ENCODE results near the gene MAGI1. TPM values are rescaled to one million over a fixed set of nuclear protein-coding genes. Genes with fewer than 3 reads are reported as not detected.

MAGI1 gene
- total and polyA plus RNA-seq, 12 donors = 5.7 to 58.2 (median 37.7) TPM

DNA sequence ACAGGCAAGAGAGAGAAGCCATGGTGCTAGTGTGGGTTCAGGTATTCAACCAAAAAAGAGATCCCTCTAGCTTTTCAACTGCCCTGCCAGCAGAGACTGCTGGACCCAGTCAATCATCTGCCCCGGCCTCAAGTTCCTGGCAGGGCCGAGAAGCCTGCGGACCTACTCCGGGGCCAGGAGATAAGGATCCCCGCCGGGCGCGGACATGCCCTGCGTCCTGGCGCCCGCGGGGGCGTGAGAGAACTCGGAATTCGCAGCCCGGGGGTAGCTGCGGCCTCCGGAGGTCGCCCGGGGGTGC, 821 bp upstream of the MAGI1 start:
- Histone ChIP-seq H3K27me3 (peaks cover 0 to 51% (median 0%) of the 10 kb centered on the region in 7 donors), H3K9me3 (no peaks in the 10 kb centered on the region), H3K4me3 (peak overlapping the region; percentile 58 to 96 (median 80)), H3K36me3 (peaks cover 0 to 5% (median 0%) of the 10 kb centered on the region in 9 donors), H3K4me1 (peaks cover 2 to 40% (median 22%) of the 10 kb centered on the region in 9 donors), H3K27ac (peak overlapping the region; percentile 76 to 98 (median 94))
- TF ChIP-seq, protein P1, sequence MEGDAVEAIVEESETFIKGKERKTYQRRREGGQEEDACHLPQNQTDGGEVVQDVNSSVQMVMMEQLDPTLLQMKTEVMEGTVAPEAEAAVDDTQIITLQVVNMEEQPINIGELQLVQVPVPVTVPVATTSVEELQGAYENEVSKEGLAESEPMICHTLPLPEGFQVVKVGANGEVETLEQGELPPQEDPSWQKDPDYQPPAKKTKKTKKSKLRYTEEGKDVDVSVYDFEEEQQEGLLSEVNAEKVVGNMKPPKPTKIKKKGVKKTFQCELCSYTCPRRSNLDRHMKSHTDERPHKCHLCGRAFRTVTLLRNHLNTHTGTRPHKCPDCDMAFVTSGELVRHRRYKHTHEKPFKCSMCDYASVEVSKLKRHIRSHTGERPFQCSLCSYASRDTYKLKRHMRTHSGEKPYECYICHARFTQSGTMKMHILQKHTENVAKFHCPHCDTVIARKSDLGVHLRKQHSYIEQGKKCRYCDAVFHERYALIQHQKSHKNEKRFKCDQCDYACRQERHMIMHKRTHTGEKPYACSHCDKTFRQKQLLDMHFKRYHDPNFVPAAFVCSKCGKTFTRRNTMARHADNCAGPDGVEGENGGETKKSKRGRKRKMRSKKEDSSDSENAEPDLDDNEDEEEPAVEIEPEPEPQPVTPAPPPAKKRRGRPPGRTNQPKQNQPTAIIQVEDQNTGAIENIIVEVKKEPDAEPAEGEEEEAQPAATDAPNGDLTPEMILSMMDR (IDR thresholded peaks at IDR 0.05) = peak in 2 of 9 donors; percentile 15 to 19
- intact Hi-C loops (cut with DNase I) = loop anchor here in 9 of 10 donors (1.0 to 10.0 kb wide), 17 partner anchors 42 to 255 kb away; no protein-coding TSS in a partner anchor
- DNase-seq (peak; percentile 49 to 64), ATAC-seq (peak; percentile 7 to 56 (median 18))
- 0 to 1% methylated on average over 20 of the region's 20 CpGs for WGBS, 2 donors

DNA sequence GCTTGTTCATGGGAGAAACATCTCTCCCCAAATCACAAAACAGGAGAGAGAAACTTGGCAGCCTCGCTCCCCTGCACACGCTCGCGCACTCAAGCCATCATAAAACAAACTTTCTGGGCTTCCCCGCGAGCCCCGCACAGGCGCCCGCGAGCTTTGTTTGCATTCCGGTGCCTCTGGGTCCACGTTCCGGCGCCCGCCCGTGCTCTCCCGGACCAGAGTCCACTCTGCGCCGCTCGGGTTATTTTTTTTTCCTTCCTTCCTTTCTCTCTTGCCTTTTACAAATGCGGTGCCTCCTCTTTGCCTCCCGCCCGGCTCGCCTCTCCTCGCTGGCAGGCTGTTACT, 363 bp downstream of the MAGI1 start:
- Histone ChIP-seq H3K27me3 (peaks cover 0 to 51% (median 0%) of the 10 kb centered on the region in 7 donors), H3K36me3 (peaks cover 0 to 5% (median 0%) of the 10 kb centered on the region in 9 donors), H3K9me3 (no peaks in the 10 kb centered on the region), H3K4me1 (peaks cover 2 to 41% (median 23%) of the 10 kb centered on the region in 9 donors), H3K4me3 (peak overlapping the region; percentile 58 to 96 (median 80)), H3K27ac (peak overlapping the region; percentile 74 to 98 (median 94))
- DNase-seq = no peak
- WGBS, 2 donors = 0 to 1% methylated on average over 25 of the region's 25 CpGs
- intact Hi-C loops (cut with DNase I) = loop anchor here in 9 of 10 donors (2.0 to 10.0 kb wide), 16 partner anchors 41 to 254 kb away; no protein-coding TSS in a partner anchor
- TF ChIP-seq, protein P1 (IDR thresholded peaks at IDR 0.05) = no peak
- ATAC-seq = peak; percentile 13 to 36 (median 26)

DNA sequence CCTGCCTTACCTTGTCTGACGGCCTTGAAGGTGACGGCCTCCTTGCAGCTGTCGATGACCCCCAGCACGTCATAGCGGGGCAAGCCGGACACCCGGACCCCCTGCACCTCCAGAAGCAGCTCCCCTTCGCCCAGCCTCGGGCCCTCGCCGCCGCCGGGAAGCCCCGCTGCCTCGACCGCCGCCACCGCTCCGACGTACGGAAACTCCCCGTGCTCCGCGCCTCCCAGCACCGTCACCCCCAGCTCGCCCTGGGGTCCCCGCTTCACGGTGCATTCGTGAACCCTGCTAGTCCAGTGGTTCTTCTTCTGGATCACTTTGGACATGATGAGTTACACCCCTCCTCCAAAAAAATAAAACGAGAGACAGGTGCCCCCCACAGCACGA, 740 bp downstream of the MAGI1 start:
- peaks cover 2 to 43% (median 23%) of the 10 kb centered on the region in 9 donors for H3K4me1 ChIP-seq
- peak; percentile 17 to 36 for DNase-seq
- no peaks in the 10 kb centered on the region for H3K9me3 ChIP-seq
- H3K4me3 ChIP-seq = peak overlapping the region; percentile 58 to 96 (median 80)
- ATAC-seq = peak in 4 of 8 donors; percentile 5 to 25 (median 10)
- H3K27ac ChIP-seq = peak overlapping the region; percentile 74 to 98 (median 94)
- intact Hi-C loops (cut with DNase I) = loop anchor here in 9 of 10 donors (2.0 to 10.0 kb wide), 16 partner anchors 41 to 253 kb away; no protein-coding TSS in a partner anchor
- TF ChIP-seq, protein P1 (IDR thresholded peaks at IDR 0.05) = no peak
- WGBS, 2 donors = 1% methylated on average over 31 of the region's 31 CpGs
- peaks cover 0 to 5% (median 0%) of the 10 kb centered on the region in 9 donors for H3K36me3 ChIP-seq
- peaks cover 0 to 51% (median 0%) of the 10 kb centered on the region in 7 donors for H3K27me3 ChIP-seq

DNA sequence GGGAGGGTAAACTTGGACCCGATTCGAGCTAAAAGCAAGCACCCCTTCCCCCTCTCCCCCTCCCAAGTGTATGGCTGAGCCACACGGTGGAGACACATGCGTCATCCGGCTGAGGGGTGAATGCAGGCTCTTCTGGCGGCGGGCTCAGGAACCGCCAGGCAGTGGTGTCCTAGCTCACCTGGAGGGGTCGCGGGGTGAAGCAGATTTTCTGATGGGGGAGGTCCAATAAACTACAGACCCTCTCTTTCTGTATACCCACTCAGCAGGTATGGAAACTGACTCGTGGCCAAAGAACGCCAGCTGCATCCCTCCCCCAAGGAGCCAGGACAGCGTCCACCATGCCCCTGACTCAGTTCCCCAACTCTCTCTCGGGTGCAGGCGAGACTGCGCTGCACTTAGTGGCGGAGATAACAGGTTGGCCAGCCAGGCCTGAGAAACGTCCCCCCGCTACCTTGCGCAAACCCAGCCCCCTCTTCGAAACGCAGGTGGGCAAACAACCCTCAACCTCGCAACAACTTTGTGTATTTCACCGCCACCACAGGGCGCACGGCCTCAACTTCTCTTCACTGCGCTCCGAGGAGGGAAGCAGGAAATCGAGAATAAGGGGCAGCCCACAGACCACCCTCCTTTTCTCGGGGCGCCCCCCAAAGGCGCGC, 1.3 kb downstream of the MAGI1 start:
- peak overlapping the region; percentile 58 to 96 (median 80) for H3K4me3 ChIP-seq
- peaks cover 0 to 51% (median 0%) of the 10 kb centered on the region in 7 donors for H3K27me3 ChIP-seq
- TF ChIP-seq, protein P1 (IDR thresholded peaks at IDR 0.05) = peak in 8 of 9 donors; percentile 19 to 61 (median 36)
- peaks cover 2 to 43% (median 23%) of the 10 kb centered on the region in 9 donors for H3K4me1 ChIP-seq
- ATAC-seq = peak in 7 of 8 donors; percentile 36 to 72 (median 56)
- peak overlapping the region; percentile 74 to 98 (median 94) for H3K27ac ChIP-seq
- intact Hi-C loops (cut with DNase I) = loop anchor here in 9 of 10 donors (5.0 to 10.0 kb wide), 14 partner anchors 40 to 253 kb away; no protein-coding TSS in a partner anchor
- DNase-seq = peak; percentile 43 to 65
- no peaks in the 10 kb centered on the region for H3K9me3 ChIP-seq
- peaks cover 0 to 5% (median 0%) of the 10 kb centered on the region in 9 donors for H3K36me3 ChIP-seq
- 1% methylated on average over 33 of the region's 33 CpGs for WGBS, 2 donors
